Neural progenitor cell (in vitro differentiated cells): ENCODE data around the gene RXRA. TPM values are rescaled to one million over a fixed set of nuclear protein-coding genes. Genes with fewer than 3 reads are reported as not detected.

Experiments
- DNase-seq: peaks from one replicate; pipeline ENCODE4 v3.0.0-alpha.2; 2016; ENCODE audit warnings: low spot score
- H2AFZ ChIP-seq: fragments of 200-600 bp; sonication (generic); replicated peaks from 2 replicates; pipeline ENCODE4 v1.6.1; 2016; ENCODE audit warnings: antibody characterized with exemption
- H3F3A ChIP-seq: fragments of 200-600 bp; sonication (generic); 2 replicates; pipeline ENCODE4 v1.6.1; 2016; ENCODE audit warnings: antibody characterized with exemption, low read depth
- H3K27ac ChIP-seq: fragments of 200-600 bp; sonication (generic); 2 replicates; pipeline ENCODE4 v1.5.1; 2016; ENCODE audit warnings: mild to moderate bottlenecking
- H3K27me3 ChIP-seq: fragments of 200-600 bp; sonication (generic); 2 replicates; pipeline ENCODE4 v1.6.1; 2016; ENCODE audit warnings: mild to moderate bottlenecking, moderate library complexity
- H3K36me3 ChIP-seq: fragments of 200-600 bp; sonication (generic); 2 replicates; pipeline ENCODE4 v1.5.1; 2016
- H3K4me1 ChIP-seq: fragments of 200-600 bp; sonication (generic); 2 replicates; pipeline ENCODE4 v1.6.1; 2016; ENCODE audit warnings: mixed run types
- H3K4me2 ChIP-seq: fragments of 200-600 bp; sonication (generic); 2 replicates; pipeline ENCODE4 v1.6.1; 2016
- H3K4me3 ChIP-seq: fragments of 200-600 bp; sonication (generic); 2 replicates; pipeline ENCODE4 v1.5.1; 2016
- H3K79me2 ChIP-seq: fragments of 200-600 bp; sonication (generic); 2 replicates; pipeline ENCODE4 v1.6.1; 2016; ENCODE audit warnings: low read depth
- H3K9ac ChIP-seq: fragments of 200-600 bp; sonication (generic); 2 replicates; pipeline ENCODE4 v1.6.1; 2016
- H3K9me3 ChIP-seq: fragments of 200-600 bp; sonication (generic); 2 replicates; pipeline ENCODE4 v1.5.1; 2016; ENCODE audit warnings: low read depth
- H4K20me1 ChIP-seq: fragments of 200-600 bp; sonication (generic); 2 replicates; pipeline ENCODE4 v1.6.1; 2016; ENCODE audit warnings: low read depth
- H3K27ac Mint-ChIP-seq: 3 replicates; pipeline ENCODE4 v1.8.0; 2021; ENCODE audit warnings: mixed read lengths
- H3K27me3 Mint-ChIP-seq: 2 replicates; pipeline ENCODE4 v1.8.0; 2022; ENCODE audit warnings: low read depth, mild to moderate bottlenecking, inconsistent platforms, moderate library complexity, mixed read lengths; ENCODE audit not compliant: insufficient read depth
- H3K36me3 Mint-ChIP-seq: 3 replicates; pipeline ENCODE4 v1.8.0; 2021; ENCODE audit warnings: mixed read lengths
- H3K4me1 Mint-ChIP-seq: 3 replicates; pipeline ENCODE4 v1.8.0; 2021; ENCODE audit warnings: mixed read lengths
- H3K4me3 Mint-ChIP-seq: 3 replicates; pipeline ENCODE4 v1.8.0; 2021; ENCODE audit warnings: mild to moderate bottlenecking, moderate library complexity, mixed read lengths
- H3K9me3 Mint-ChIP-seq: 3 replicates; pipeline ENCODE4 v1.8.0; 2020; ENCODE audit warnings: mixed read lengths
- EZH2 ChIP-seq: fragments of 200-600 bp; sonication (generic); IDR thresholded peaks from 2 replicates; pipeline ENCODE4 v1.6.1; 2017; ENCODE audit warnings: antibody characterized with exemption, mild to moderate bottlenecking, moderate library complexity
- EZH2phosphoT487 ChIP-seq: fragments of 200-600 bp; sonication (generic); IDR thresholded peaks from 2 replicates; pipeline ENCODE4 v1.6.1; 2017; ENCODE audit warnings: antibody characterized with exemption
- total RNA-seq: library from RNA; depleted of rRNA; stranded (reverse); fragments of >200 nt; gene quantifications from 2 replicates; pipeline ENCODE4 v1.2.3, GENCODE V29; 2015; ENCODE audit warnings: low replicate concordance
- TF ChIP-seq, protein P1 (sequence below): fragments of 200-600 bp; sonication (generic); IDR thresholded peaks from 2 replicates; pipeline ENCODE4 v1.5.1; 2017; ENCODE audit warnings: antibody characterized with exemption, mild to moderate bottlenecking

RXRA gene
- total RNA-seq, 1 donor from 2014 or later, result 11.6 TPM

GRCh38 chr9:134408939-134409737, 82.9 kb downstream of the RXRA start:
- no peaks in the 10 kb centered on the region for H3K36me3 ChIP-seq
- no peaks in the 10 kb centered on the region for H3K79me2 ChIP-seq
- no peaks in the 10 kb centered on the region for H3K9me3 Mint-ChIP-seq
- DNase-seq, result no peak
- no peak overlapping the region for H3K4me2 ChIP-seq
- no peak overlapping the region for H2AFZ ChIP-seq
- no peaks in the 10 kb centered on the region for H3K27me3 ChIP-seq
- H4K20me1 ChIP-seq, result peaks cover 57% of the 10 kb centered on the region
- no peak overlapping the region for H3K9ac ChIP-seq
- no peaks in the 10 kb centered on the region for H3K36me3 Mint-ChIP-seq
- H3K27me3 Mint-ChIP-seq, result peaks cover 8% of the 10 kb centered on the region
- peaks cover 22% of the 10 kb centered on the region for H3K4me1 Mint-ChIP-seq
- no peak overlapping the region for H3K27ac ChIP-seq
- no peak for TF ChIP-seq EZH2
- TF ChIP-seq, protein P1, sequence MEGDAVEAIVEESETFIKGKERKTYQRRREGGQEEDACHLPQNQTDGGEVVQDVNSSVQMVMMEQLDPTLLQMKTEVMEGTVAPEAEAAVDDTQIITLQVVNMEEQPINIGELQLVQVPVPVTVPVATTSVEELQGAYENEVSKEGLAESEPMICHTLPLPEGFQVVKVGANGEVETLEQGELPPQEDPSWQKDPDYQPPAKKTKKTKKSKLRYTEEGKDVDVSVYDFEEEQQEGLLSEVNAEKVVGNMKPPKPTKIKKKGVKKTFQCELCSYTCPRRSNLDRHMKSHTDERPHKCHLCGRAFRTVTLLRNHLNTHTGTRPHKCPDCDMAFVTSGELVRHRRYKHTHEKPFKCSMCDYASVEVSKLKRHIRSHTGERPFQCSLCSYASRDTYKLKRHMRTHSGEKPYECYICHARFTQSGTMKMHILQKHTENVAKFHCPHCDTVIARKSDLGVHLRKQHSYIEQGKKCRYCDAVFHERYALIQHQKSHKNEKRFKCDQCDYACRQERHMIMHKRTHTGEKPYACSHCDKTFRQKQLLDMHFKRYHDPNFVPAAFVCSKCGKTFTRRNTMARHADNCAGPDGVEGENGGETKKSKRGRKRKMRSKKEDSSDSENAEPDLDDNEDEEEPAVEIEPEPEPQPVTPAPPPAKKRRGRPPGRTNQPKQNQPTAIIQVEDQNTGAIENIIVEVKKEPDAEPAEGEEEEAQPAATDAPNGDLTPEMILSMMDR, result no peak
- TF ChIP-seq EZH2phosphoT487, result no peak
- H3K4me3 Mint-ChIP-seq, result no peak overlapping the region
- H3F3A ChIP-seq, result no peaks in the 10 kb centered on the region
- no peak overlapping the region for H3K27ac Mint-ChIP-seq
- no peaks in the 10 kb centered on the region for H3K9me3 ChIP-seq
- H3K4me1 ChIP-seq, result peaks cover 8% of the 10 kb centered on the region
- H3K4me3 ChIP-seq, result no peak overlapping the region

DNA sequence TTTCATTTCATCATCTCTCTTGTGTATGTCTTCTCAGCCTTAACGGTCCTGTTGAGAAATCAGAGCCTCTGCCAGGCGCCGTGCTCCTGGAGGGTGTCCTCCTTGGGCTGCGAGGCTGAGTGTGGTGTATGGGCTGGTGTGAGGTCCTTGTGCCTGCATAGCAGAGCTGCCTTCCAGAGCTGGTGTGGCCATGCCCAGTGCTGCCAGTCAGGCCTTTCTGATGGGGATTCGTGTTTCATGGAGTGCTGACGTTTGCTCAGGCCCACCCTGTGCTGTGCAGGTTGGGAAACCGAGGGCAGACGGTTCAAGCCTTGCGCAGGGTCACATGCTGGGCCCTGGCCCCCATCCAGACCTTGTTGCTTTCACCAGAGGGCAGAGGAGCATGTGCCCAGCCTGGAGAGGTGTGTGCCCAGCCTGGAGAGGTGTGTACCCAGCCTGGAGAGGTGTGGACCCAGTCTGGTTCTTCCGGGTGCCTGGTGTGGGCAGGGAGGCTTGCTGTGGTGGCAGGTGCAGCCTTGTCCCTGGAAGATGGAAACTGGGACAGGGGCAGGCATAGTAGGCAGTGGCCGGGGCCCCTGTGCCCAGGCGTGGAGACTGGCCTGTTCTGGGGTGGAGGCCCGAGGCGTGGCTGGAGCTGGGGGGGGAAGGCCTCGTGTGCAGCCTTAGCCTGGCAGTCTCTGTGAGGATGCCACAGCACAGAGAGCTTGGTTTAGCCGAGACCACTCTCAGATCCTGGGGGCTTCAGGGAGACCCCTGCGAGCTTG, 84.0 kb downstream of the RXRA start:
- H3K79me2 ChIP-seq, result no peaks in the 10 kb centered on the region
- H3K9ac ChIP-seq, result no peak overlapping the region
- H3K36me3 ChIP-seq, result no peaks in the 10 kb centered on the region
- Mint-ChIP-seq H3K4me1 (peaks cover 19% of the 10 kb centered on the region), H3K27me3 (peaks cover 8% of the 10 kb centered on the region), H3K4me3 (no peak overlapping the region), H3K27ac (no peak overlapping the region), H3K9me3 (no peaks in the 10 kb centered on the region), H3K36me3 (no peaks in the 10 kb centered on the region)
- no peak for DNase-seq
- TF ChIP-seq EZH2phosphoT487, result no peak
- no peak for TF ChIP-seq EZH2
- TF ChIP-seq, protein P1, result no peak
- no peaks in the 10 kb centered on the region for H3F3A ChIP-seq
- H3K4me3 ChIP-seq, result no peak overlapping the region
- H3K9me3 ChIP-seq, result no peaks in the 10 kb centered on the region
- H4K20me1 ChIP-seq, result peaks cover 51% of the 10 kb centered on the region
- no peak overlapping the region for H3K27ac ChIP-seq
- no peak overlapping the region for H3K4me2 ChIP-seq
- H2AFZ ChIP-seq, result no peak overlapping the region
- peaks cover 8% of the 10 kb centered on the region for H3K4me1 ChIP-seq
- H3K27me3 ChIP-seq, result no peaks in the 10 kb centered on the region

GRCh38 chr9:134410835-134411217, 84.6 kb downstream of the RXRA start:
- Mint-ChIP-seq H3K36me3 (no peaks in the 10 kb centered on the region), H3K27ac (no peak overlapping the region), H3K9me3 (no peaks in the 10 kb centered on the region), H3K27me3 (peaks cover 8% of the 10 kb centered on the region), H3K4me3 (no peak overlapping the region), H3K4me1 (peaks cover 17% of the 10 kb centered on the region)
- H3K4me2 ChIP-seq, result no peak overlapping the region
- H3K9ac ChIP-seq, result no peak overlapping the region
- no peak overlapping the region for H3K27ac ChIP-seq
- H3K4me3 ChIP-seq, result no peak overlapping the region
- H3K4me1 ChIP-seq, result peaks cover 8% of the 10 kb centered on the region
- no peak overlapping the region for H2AFZ ChIP-seq
- no peak for DNase-seq
- H3K27me3 ChIP-seq, result no peaks in the 10 kb centered on the region
- no peaks in the 10 kb centered on the region for H3K9me3 ChIP-seq
- no peaks in the 10 kb centered on the region for H3K36me3 ChIP-seq
- H3F3A ChIP-seq, result no peaks in the 10 kb centered on the region
- H4K20me1 ChIP-seq, result peaks cover 50% of the 10 kb centered on the region
- H3K79me2 ChIP-seq, result no peaks in the 10 kb centered on the region
- TF ChIP-seq EZH2 (no peak), EZH2phosphoT487 (no peak)
- TF ChIP-seq, protein P1, result no peak
